GM19025 (cell line): Measurements from ENCODE around the gene DENND4A.

ENCODE experiments used
- ATAC-seq: cut with Tn5 transposase; IDR thresholded peaks from one replicate; pipeline ENCODE4 v1.9.1; 2021; ENCODE audit warnings: mild to moderate bottlenecking, low read depth, moderate library complexity; ENCODE audit not compliant: unreplicated experiment

DENND4A gene

DNA sequence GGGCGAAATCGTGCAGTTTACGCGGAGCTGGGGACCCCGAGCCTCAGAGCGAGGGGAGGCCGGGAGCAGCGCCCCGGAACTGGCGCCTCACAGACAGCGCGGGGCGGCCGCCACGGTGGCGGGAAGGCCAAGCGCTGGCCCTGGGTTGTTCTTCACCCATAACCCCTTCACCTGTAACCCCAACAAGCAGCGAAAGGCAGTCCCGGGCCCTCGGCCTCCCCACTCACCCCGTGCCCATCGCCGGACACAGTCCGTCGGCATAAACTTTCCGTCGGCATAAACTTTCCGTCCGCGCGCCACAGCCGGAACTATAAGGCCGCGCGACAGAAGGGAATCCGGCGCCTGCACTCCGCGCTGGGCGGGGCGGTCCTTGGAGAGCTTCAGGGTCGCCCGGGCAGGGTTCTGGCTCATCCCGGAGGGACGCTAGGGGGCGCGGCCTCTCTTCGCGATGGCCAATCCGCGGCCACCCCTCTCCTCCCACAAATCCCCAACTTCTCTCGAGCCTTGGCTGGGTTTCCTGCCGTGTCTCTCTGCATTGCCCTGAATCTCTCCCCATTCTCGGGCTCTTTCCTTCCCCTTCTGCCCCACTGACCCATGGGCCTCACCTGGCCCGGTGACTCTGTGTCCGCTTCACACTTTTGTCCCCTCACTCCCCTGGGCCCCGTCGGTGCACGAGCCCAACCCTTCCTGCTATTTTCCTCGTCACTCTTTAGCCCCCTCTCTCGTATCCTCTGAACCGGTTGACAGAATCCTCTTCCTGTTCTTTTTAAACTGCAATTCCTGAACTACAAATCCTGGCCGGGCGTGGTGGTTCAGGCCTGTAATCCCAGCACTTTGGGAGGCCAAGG, 181.0 kb downstream of the DENND4A start, which contains the start of gene INTS14:
Gene INTS14, minus strand, starts transcription at position 261 of the 848 bp plus-strand sequence. CDS start 3,751 bp downstream, outside the sequence.
- peak; percentile 97 for ATAC-seq
